Thyroid gland (tissue), 4 donors: ENCODE results near the gene NID2.

Experiments used
- POLR2A ChIP-seq, 2 donors: fragments of 450-650 bp; IDR thresholded peaks; one replicate each; pipeline ENCODE4 v1.6.1; 2017; ENCODE audit warnings: antibody characterized with exemption in 2 of 2, mild to moderate bottlenecking in 2 of 2, moderate library complexity in 1 of 2
- TF ChIP-seq, protein P1 (sequence below), 6 experiments: fragments of 200-600 bp in 3 of 6; fragments of 450-650 bp in 3 of 6; sonication (generic) in 3 of 6; IDR thresholded peaks; one replicate each; pipeline ENCODE4 v1.5.1; 2016 to 2019; ENCODE audit warnings: antibody characterized with exemption in 6 of 6, mild to moderate bottlenecking in 2 of 6, inconsistent platforms in 1 of 6, moderate library complexity in 1 of 6

DNA sequence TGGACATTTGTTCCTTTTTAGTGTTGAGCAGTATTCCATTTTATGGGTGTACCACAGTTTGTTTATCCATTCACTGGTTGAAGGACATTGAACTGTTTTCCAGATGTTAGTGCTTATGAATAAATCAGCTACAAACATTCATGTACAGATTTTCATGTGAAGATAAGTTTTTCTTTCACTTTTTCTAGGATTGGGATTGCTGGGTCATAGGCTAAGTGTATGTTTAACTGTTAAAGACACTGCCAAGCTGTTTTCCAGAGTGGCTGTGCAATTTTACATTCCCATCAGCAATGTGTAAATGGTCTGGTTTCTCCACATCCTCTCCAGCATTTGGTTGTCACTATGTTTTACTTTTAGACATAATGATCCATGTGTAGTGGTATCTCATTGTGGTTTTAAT lies 14.0 kb upstream of the NID2 start:
- TF ChIP-seq POLR2A (IDR thresholded peaks at IDR 0.05): no peak
- TF ChIP-seq, protein P1, sequence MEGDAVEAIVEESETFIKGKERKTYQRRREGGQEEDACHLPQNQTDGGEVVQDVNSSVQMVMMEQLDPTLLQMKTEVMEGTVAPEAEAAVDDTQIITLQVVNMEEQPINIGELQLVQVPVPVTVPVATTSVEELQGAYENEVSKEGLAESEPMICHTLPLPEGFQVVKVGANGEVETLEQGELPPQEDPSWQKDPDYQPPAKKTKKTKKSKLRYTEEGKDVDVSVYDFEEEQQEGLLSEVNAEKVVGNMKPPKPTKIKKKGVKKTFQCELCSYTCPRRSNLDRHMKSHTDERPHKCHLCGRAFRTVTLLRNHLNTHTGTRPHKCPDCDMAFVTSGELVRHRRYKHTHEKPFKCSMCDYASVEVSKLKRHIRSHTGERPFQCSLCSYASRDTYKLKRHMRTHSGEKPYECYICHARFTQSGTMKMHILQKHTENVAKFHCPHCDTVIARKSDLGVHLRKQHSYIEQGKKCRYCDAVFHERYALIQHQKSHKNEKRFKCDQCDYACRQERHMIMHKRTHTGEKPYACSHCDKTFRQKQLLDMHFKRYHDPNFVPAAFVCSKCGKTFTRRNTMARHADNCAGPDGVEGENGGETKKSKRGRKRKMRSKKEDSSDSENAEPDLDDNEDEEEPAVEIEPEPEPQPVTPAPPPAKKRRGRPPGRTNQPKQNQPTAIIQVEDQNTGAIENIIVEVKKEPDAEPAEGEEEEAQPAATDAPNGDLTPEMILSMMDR (IDR thresholded peaks at IDR 0.05): no peak
